Activated naive CD4-positive, alpha-beta T cell treated with anti-CD3 and anti-CD28 coated beads for 36 hours (primary cell): ENCODE data around the gene PNMA1. TPM values are rescaled to one million over a fixed set of nuclear protein-coding genes. Genes with fewer than 3 reads are reported as not detected.

Experiments used
- CTCF ChIA-PET: fragments of 350-600 bp; sonication (Branson Sonifier 250); formaldehyde crosslinking; loops from one replicate; lab custom pipeline; 2021; ENCODE audit warnings: antibody characterized with exemption; lab: Charles Lee
- DNase-seq: peaks from one replicate; pipeline ENCODE4 v3.0.0-alpha.2; 2020
- H3K27ac Mint-ChIP-seq: one replicate; pipeline ENCODE4 v1.8.0; 2021; ENCODE audit warnings: mild to moderate bottlenecking, mixed read lengths
- H3K27me3 Mint-ChIP-seq: one replicate; pipeline ENCODE4 v1.8.0; 2021; ENCODE audit warnings: low read depth, mixed read lengths
- H3K36me3 Mint-ChIP-seq: one replicate; pipeline ENCODE4 v1.8.0; 2021; ENCODE audit warnings: low read depth, mixed read lengths
- H3K4me1 Mint-ChIP-seq: one replicate; pipeline ENCODE4 v1.8.0; 2021; ENCODE audit warnings: low read depth, mixed read lengths
- H3K4me3 Mint-ChIP-seq: one replicate; pipeline ENCODE4 v1.8.0; 2021; ENCODE audit warnings: mild to moderate bottlenecking, moderate library complexity, mixed read lengths
- H3K9me3 Mint-ChIP-seq: one replicate; pipeline ENCODE4 v1.8.0; 2021; ENCODE audit warnings: mixed read lengths
- intact Hi-C: fragments of 100-400 bp; cut with micrococcal nuclease; formaldehyde crosslinking; loops from one replicate; pipeline ENCODE4 v1.15.1; 2023
- total RNA-seq, 2 experiments: library from RNA; stranded (reverse); gene quantifications; one replicate each; pipeline ENCODE4 v1.2.3, GENCODE V29; 2021

PNMA1 gene
- total RNA-seq, 2 experiments from 2014 or later: 18.5 to 19.2 TPM

DNA sequence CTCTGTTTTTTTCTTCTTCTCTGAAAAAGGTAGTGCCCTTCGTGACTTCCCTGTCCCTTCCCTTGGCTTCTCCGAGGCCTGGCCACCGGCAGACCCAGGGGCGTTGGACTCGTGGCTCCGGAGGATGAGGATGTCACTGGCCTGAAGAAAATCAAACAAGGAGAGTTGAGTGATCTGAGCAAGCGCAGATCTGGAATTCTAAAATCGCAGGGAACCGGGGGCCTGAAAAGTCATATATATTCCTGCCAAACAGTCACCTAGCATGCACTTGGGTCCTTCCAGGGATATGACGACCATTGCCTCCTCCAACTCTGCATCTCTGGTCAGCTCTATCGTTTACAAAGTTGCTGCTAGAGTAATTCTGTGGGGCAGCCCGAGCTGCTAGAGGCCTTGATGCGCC is 5.2 kb upstream of the PNMA1 start:
- H3K9me3 Mint-ChIP-seq: no peaks in the 10 kb centered on the region
- CTCF ChIA-PET: interaction anchor here (0.5 to 1.8 kb wide), 5 partner anchors 9 to 233 kb away, joined by 3 to 4 read pairs (median 4); no protein-coding TSS in a partner anchor
- no peak overlapping the region for H3K4me3 Mint-ChIP-seq
- H3K27me3 Mint-ChIP-seq: no peaks in the 10 kb centered on the region
- no peak for DNase-seq
- peaks cover 13% of the 10 kb centered on the region for H3K4me1 Mint-ChIP-seq
- H3K27ac Mint-ChIP-seq: no peak overlapping the region
- H3K36me3 Mint-ChIP-seq: peaks cover 28% of the 10 kb centered on the region
- intact Hi-C loops: loop anchor here (10.0 kb wide), 1 partner anchor 295 kb away; the partner anchor contains the start of genes BBOF1 and ENTPD5

DNA sequence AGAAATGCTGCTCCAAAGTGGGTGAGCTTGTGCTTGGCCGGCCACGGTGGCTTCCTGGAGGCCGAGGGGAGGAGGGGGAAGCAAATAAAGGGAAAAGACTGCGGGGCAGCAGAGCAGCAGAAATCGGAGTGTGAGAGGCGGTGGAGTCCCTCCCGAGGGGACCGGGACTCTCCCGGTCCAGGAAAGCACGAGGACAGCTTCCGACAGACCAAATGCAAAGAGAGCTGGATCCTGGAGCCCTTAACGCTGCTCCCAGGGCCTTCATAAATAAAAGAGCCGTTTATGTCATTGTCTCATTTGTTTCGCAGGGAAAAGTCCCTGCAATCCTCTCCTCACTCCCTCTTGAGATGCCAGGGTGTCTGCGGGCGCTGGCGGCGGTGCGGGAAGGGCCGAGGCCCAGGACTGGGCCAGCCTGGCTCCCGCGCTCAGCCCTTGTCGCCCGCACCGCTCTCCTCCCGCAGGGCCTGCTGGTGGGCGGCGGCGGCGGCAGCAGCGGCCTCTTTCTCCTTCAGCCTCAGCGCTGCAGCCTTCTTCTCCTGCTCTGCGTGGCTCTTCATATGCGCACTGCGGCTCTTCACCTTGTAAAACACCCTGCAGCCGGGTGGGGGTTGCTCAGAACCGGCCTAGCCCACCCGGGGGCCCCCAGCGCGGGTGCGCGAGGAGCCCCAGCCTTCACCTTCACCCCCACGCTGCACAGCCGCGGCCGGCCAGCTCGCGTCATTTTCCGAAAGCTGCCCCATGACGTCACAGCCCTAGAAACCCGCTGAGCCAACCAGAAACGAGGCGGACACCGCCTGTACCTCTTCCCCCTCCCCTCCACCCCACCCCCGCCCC is 4.5 kb upstream of the PNMA1 start:
- Mint-ChIP-seq H3K27ac (no peak overlapping the region), H3K27me3 (no peaks in the 10 kb centered on the region), H3K36me3 (peaks cover 23% of the 10 kb centered on the region), H3K4me3 (no peak overlapping the region), H3K9me3 (no peaks in the 10 kb centered on the region), H3K4me1 (peaks cover 11% of the 10 kb centered on the region)
- CTCF ChIA-PET: interaction anchor here (0.5 to 1.8 kb wide), 3 partner anchors 10 to 196 kb away, joined by 4 to 5 read pairs (median 4); no protein-coding TSS in a partner anchor
- intact Hi-C loops: loop anchor here (10.0 kb wide), 1 partner anchor 296 kb away; the partner anchor contains the start of genes BBOF1 and ENTPD5
- no peak for DNase-seq

- no peaks in the 10 kb centered on the region for H3K27me3 Mint-ChIP-seq
- intact Hi-C loops: loop anchor here (10.0 kb wide), 1 partner anchor 297 kb away; the partner anchor contains the start of genes BBOF1 and ENTPD5
- peaks cover 6% of the 10 kb centered on the region for H3K4me1 Mint-ChIP-seq
- no peak overlapping the region for H3K27ac Mint-ChIP-seq
- CTCF ChIA-PET: interaction anchor here (1.6 kb wide), 1 partner anchor 11 kb away, joined by 5 read pairs; no protein-coding TSS in a partner anchor
- no peak overlapping the region for H3K4me3 Mint-ChIP-seq
- H3K9me3 Mint-ChIP-seq: no peaks in the 10 kb centered on the region
- DNase-seq: no peak
- peaks cover 20% of the 10 kb centered on the region for H3K36me3 Mint-ChIP-seq
These were observed 3.7 kb upstream of the PNMA1 start for GRCh38 chr14:73717711-73718417.

- CTCF ChIA-PET: interaction anchor here (1.6 kb wide), 1 partner anchor 11 kb away, joined by 5 read pairs; no protein-coding TSS in a partner anchor
- Mint-ChIP-seq H3K36me3 (peaks cover 19% of the 10 kb centered on the region), H3K27me3 (no peaks in the 10 kb centered on the region), H3K9me3 (no peaks in the 10 kb centered on the region), H3K27ac (no peak overlapping the region), H3K4me1 (peaks cover 5% of the 10 kb centered on the region), H3K4me3 (no peak overlapping the region)
- intact Hi-C loops: loop anchor here (10.0 kb wide), 1 partner anchor 298 kb away; the partner anchor contains the start of genes BBOF1 and ENTPD5
- DNase-seq: no peak
These were observed 3.1 kb upstream of the PNMA1 start for GRCh38 chr14:73717266-73717665.

DNA sequence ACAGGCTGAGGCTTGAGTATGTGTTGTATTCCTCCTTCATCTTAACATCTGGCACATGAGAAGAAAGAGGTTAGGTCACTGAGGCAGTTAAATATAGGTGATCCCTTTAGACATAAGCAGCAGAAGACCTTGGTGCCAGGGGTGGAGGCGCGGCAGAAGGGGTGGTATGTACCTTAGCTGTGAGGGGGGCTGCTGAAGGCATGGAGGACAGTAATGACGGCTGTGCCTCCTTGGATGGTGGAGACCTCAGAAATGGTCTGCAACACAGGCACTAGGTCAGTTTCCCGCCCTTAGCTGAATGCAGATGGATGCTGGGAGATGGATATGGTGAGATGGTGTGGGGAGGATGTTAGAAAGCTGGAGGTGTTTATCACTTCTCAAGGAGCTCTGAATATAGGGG is 1.5 kb upstream of the PNMA1 start:
- peaks cover 9% of the 10 kb centered on the region for H3K4me1 Mint-ChIP-seq
- CTCF ChIA-PET: interaction anchor here (1.1 kb wide), 2 partner anchors 13 to 82 kb away, joined by 3 read pairs; no protein-coding TSS in a partner anchor
- intact Hi-C loops: loop anchor here (2.0 to 10.0 kb wide), 2 partner anchors 71 to 299 kb away; partner anchors contain the start of genes BBOF1 and ENTPD5
- H3K36me3 Mint-ChIP-seq: peaks cover 13% of the 10 kb centered on the region
- DNase-seq: no peak
- H3K27ac Mint-ChIP-seq: no peak overlapping the region
- no peak overlapping the region for H3K4me3 Mint-ChIP-seq
- H3K9me3 Mint-ChIP-seq: no peaks in the 10 kb centered on the region
- no peaks in the 10 kb centered on the region for H3K27me3 Mint-ChIP-seq

GRCh38 chr14:73714656-73715081 is 485 bp upstream of the PNMA1 start:
- intact Hi-C loops: loop anchor here (1.0 to 10.0 kb wide), 4 partner anchors 72 to 300 kb away; partner anchors contain the start of genes BBOF1, COQ6, DNAL1 and ENTPD5
- H3K4me3 Mint-ChIP-seq: peak overlapping the region; percentile 69
- H3K36me3 Mint-ChIP-seq: peaks cover 13% of the 10 kb centered on the region
- H3K27me3 Mint-ChIP-seq: no peaks in the 10 kb centered on the region
- H3K27ac Mint-ChIP-seq: peak overlapping the region; percentile 20
- no peak for DNase-seq
- H3K9me3 Mint-ChIP-seq: no peaks in the 10 kb centered on the region
- H3K4me1 Mint-ChIP-seq: peaks cover 13% of the 10 kb centered on the region
- CTCF ChIA-PET: interaction anchor here (1.1 to 2.7 kb wide), 2 partner anchors 14 to 81 kb away, joined by 3 to 13 read pairs; no protein-coding TSS in a partner anchor

- Mint-ChIP-seq H3K36me3 (peaks cover 10% of the 10 kb centered on the region), H3K4me1 (peaks cover 13% of the 10 kb centered on the region), H3K4me3 (peak overlapping the region; percentile 99), H3K27ac (peak overlapping the region; percentile 85), H3K27me3 (no peaks in the 10 kb centered on the region), H3K9me3 (no peaks in the 10 kb centered on the region)
- DNase-seq: no peak
- CTCF ChIA-PET: interaction anchor here (0.5 to 2.7 kb wide), 4 partner anchors 15 to 145 kb away, joined by 3 to 13 read pairs (median 4); partner anchors contain the start of gene ACOT2
- intact Hi-C loops: loop anchor here (1.0 to 10.0 kb wide), 4 partner anchors 71 to 301 kb away; partner anchors contain the start of genes BBOF1, DNAL1, ENTPD5 and RIOX1
These were observed 880 bp downstream of the PNMA1 start for GRCh38 chr14:73713206-73713802.

DNA sequence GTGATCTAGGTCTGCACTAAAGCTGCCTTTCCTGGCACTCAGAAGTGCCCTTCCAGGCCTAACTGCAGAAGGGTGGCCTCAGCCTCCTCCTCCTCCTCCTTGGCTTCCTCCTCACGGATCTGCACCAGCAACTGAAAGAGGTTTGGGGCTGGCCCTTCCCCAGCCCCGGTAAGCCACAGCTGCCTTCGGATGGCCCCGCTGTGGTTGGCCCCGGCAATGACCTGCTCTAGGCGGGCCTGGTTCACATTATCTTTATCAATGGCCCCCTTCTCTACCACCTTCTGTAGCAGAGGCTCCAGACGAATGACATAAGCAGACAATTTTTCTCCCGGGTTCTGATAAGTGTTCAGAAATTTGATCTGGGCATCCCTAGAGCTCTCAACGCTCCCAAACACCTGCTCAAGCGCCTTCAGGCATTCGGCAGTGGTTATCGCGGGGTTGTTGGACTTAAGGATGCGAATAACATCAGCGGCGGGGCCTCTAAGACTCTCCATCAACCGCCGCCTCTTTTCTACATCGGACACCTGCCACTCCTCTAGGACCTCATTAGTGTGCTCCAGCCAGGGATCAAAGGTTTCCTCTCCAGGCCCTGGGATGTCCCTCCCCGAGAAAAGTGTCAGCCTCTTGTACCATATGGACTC is 1.5 kb downstream of the PNMA1 start:
- H3K36me3 Mint-ChIP-seq: peaks cover 8% of the 10 kb centered on the region
- no peaks in the 10 kb centered on the region for H3K9me3 Mint-ChIP-seq
- CTCF ChIA-PET: interaction anchor here (0.6 to 2.7 kb wide), 5 partner anchors 16 to 144 kb away, joined by 3 to 13 read pairs (median 4); partner anchors contain the start of gene ACOT2
- H3K27ac Mint-ChIP-seq: peak overlapping the region; percentile 85
- peak overlapping the region; percentile 99 for H3K4me3 Mint-ChIP-seq
- peak; percentile 76 for DNase-seq
- no peaks in the 10 kb centered on the region for H3K27me3 Mint-ChIP-seq
- peaks cover 13% of the 10 kb centered on the region for H3K4me1 Mint-ChIP-seq
- intact Hi-C loops: loop anchor here (1.0 to 10.0 kb wide), 7 partner anchors 16 to 302 kb away; partner anchors contain the start of genes BBOF1, DNAL1, ENTPD5 and RIOX1

DNA sequence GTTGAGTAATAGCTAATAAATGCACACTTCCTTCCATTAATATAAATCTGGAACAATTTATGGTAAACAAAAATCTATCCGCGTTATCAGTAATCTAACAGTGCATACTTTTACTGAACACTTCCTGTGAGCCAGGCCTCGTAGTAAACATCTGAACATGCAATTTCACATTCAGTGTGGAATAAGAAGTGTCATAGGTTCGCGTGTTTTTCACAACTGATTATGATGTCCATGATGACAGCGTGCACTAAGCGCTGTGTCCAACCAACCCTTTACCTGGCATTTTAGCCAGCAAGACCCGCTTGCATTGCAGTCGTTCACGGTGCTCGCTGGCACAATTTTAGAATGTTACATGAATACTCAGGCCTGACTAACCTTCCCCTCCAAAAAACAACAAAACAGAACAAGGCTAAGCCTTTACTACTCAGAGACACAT is 2.1 kb downstream of the PNMA1 start:
- intact Hi-C loops: loop anchor here (1.0 to 10.0 kb wide), 6 partner anchors 16 to 303 kb away; partner anchors contain the start of genes BBOF1, DNAL1, ENTPD5 and RIOX1
- Mint-ChIP-seq H3K36me3 (peaks cover 8% of the 10 kb centered on the region), H3K9me3 (no peaks in the 10 kb centered on the region), H3K27ac (peak overlapping the region; percentile 85), H3K4me1 (peaks cover 13% of the 10 kb centered on the region), H3K27me3 (no peaks in the 10 kb centered on the region), H3K4me3 (peak overlapping the region; percentile 99)
- no peak for DNase-seq
- CTCF ChIA-PET: interaction anchor here (0.6 to 2.7 kb wide), 5 partner anchors 17 to 143 kb away, joined by 3 to 13 read pairs (median 4); partner anchors contain the start of gene ACOT2

- Mint-ChIP-seq H3K4me1 (peaks cover 13% of the 10 kb centered on the region), H3K36me3 (peaks cover 4% of the 10 kb centered on the region), H3K9me3 (no peaks in the 10 kb centered on the region), H3K4me3 (no peak overlapping the region), H3K27me3 (no peaks in the 10 kb centered on the region), H3K27ac (no peak overlapping the region)
- CTCF ChIA-PET: interaction anchor here (0.9 to 1.3 kb wide), 3 partner anchors 18 to 60 kb away, joined by 3 read pairs; no protein-coding TSS in a partner anchor
- intact Hi-C loops: loop anchor here (5.0 to 10.0 kb wide), 2 partner anchors 68 to 304 kb away; partner anchors contain the start of genes BBOF1, DNAL1 and ENTPD5
- DNase-seq: no peak
These were observed 3.4 kb downstream of the PNMA1 start for GRCh38 chr14:73710737-73711136.
